ENCODE data around the gene WAS.

GRCh38 chrX:48719958-48720357 is 36.4 kb downstream of the WAS start:
- TF ChIP-seq EZH2 (IDR thresholded peaks at IDR 0.05; ENCODE audit: borderline replicate concordance) (no peak), CTCF (IDR thresholded peaks at IDR 0.05; ENCODE audit: poor library complexity) (no peak)
